GM12892 (cell line): ENCODE measurements around the gene DENND5A.

Experiments
- POLR2A ChIP-seq: IDR thresholded peaks from 2 replicates; pipeline ENCODE4 v1.6.1; 2011; ENCODE audit warnings: low read depth, low read length, control low read depth
- POLR2AphosphoS5 ChIP-seq: IDR thresholded peaks from 2 replicates; pipeline ENCODE4 v1.6.1; 2011; ENCODE audit warnings: low read depth, low read length, control low read depth
- TAF1 ChIP-seq: IDR thresholded peaks from 2 replicates; pipeline ENCODE4 v1.6.1; 2011; ENCODE audit warnings: low read depth, mild to moderate bottlenecking, control low read depth, low read length, borderline replicate concordance

- TF ChIP-seq POLR2A (no peak), TAF1 (no peak), POLR2AphosphoS5 (no peak)
Observed at GRCh38 chr11:9137293-9138132, 127.6 kb downstream of the DENND5A start.
